K562 (cell line): Measurements from ENCODE around the gene LPAR6. TPM values are rescaled to one million over a fixed set of nuclear protein-coding genes. Genes with fewer than 3 reads are reported as not detected.

Experiments used
- ATAC-seq: fragments of 200-7000 bp; cut with Tn5 transposase; 3 replicates; pipeline ENCODE4 v1.9.1; 2020; ENCODE audit warnings: moderate library complexity
- BruUV-seq: library from RNA; stranded (reverse); fragments of 400-500 nt; replicated peaks from 2 replicates; lab custom pipeline; 2021; lab: Mats Ljungman, UMichigan
- CTCF ChIA-PET: fragments of 300-600 bp; formaldehyde crosslinking; extraction: SDS; loops from one replicate; lab custom pipeline; 2021; ENCODE audit warnings: low intra/inter-chr PET ratio; lab: Yijun Ruan, JAX
- POLR2A ChIA-PET: fragments of 300-600, 350-650 bp; sonication (Branson Sonifier 250); formaldehyde crosslinking; extraction: SDS; loops from one replicate; lab custom pipeline; 2021; ENCODE audit warnings: antibody characterized with exemption, inconsistent platforms; lab: Yijun Ruan, JAX
- DNase-seq, 4 experiments: peaks; one replicate each; pipeline versions ENCODE4 v3.0.0 to v3.0.0-alpha.2; 2011 to 2018; ENCODE audit warnings: low spot score in 3 of 4, mixed read lengths in 3 of 4; ENCODE audit errors: extremely low read depth in 1 of 4
- FAIRE-seq: peaks from 2 replicates; lab custom pipeline; 2011; peaks lifted over from hg19 to GRCh38; lab: Jason Lieb, UNC
- H2AFZ ChIP-seq: 2 replicates; pipeline ENCODE4 v1.6.0; 2011; ENCODE audit warnings: low read depth, low read length, control low read depth, inconsistent platforms
- H3K27ac ChIP-seq: fragments of 200-600 bp; 3 replicates; pipeline ENCODE4 v1.8.0; 2011; ENCODE audit warnings: low read depth, mild to moderate bottlenecking, control low read depth, inconsistent platforms, low read length, moderate library complexity, mixed read lengths; ENCODE audit errors: extremely low read depth
- H3K27me3 ChIP-seq, 2 experiments: fragments of 300-600 bp in 1 of 2; 2 replicates in 1 of 2; 3 replicates in 1 of 2; pipeline versions ENCODE4 v1.6.0 to v1.8.0; 2011; ENCODE audit warnings: inconsistent platforms in 2 of 2, low read length in 2 of 2, mild to moderate bottlenecking in 1 of 2, mixed read lengths in 1 of 2, moderate library complexity in 1 of 2; ENCODE audit not compliant: control insufficient read depth in 2 of 2, insufficient read depth in 2 of 2
- H3K36me3 ChIP-seq: fragments of 300-600 bp; 3 replicates; pipeline ENCODE4 v1.8.0; 2011; ENCODE audit warnings: mild to moderate bottlenecking, low read length, inconsistent platforms; ENCODE audit not compliant: control insufficient read depth, insufficient read depth
- H3K4me1 ChIP-seq, 2 experiments: fragments of 200-600 bp in 1 of 2; replicated peaks in 1 of 2; 2 replicates in 1 of 2; 3 replicates in 1 of 2; pipeline versions ENCODE4 v1.5.1 to v1.8.0; 2011; ENCODE audit warnings: inconsistent platforms in 2 of 2, low read length in 2 of 2, mild to moderate bottlenecking in 1 of 2, mixed read lengths in 1 of 2, moderate library complexity in 1 of 2; ENCODE audit not compliant: control insufficient read depth in 2 of 2, insufficient read depth in 2 of 2
- H3K4me2 ChIP-seq: 2 replicates; pipeline ENCODE4 v1.6.1; 2011; ENCODE audit warnings: low read length, control low read depth, inconsistent platforms, mixed read lengths; ENCODE audit not compliant: insufficient read depth
- H3K4me3 ChIP-seq: fragments of 200-600 bp; sonication (generic), shearing (Covaris generic); 2 replicates; pipeline ENCODE4 v1.5.1; 2016; ENCODE audit warnings: control low read depth, inconsistent platforms
- H3K79me2 ChIP-seq: fragments of 200-600 bp; 3 replicates; pipeline ENCODE4 v1.8.0; 2011; ENCODE audit warnings: low read length, inconsistent platforms; ENCODE audit not compliant: control insufficient read depth, insufficient read depth
- H3K9ac ChIP-seq, 2 experiments: 2 replicates each; pipeline versions ENCODE4 v1.6.0 to v1.6.1; 2011; ENCODE audit warnings: low read depth in 2 of 2, low read length in 2 of 2, control low read depth in 1 of 2, inconsistent platforms in 1 of 2, mild to moderate bottlenecking in 1 of 2, mixed read lengths in 1 of 2; ENCODE audit not compliant: insufficient read depth in 1 of 2
- H3K9me1 ChIP-seq: one replicate; pipeline ENCODE4 v1.6.0; 2011; ENCODE audit warnings: inconsistent platforms, mild to moderate bottlenecking, low read length, moderate library complexity; ENCODE audit not compliant: control insufficient read depth, insufficient read depth
- H3K9me3 ChIP-seq: replicated peaks from 2 replicates; pipeline ENCODE4 v1.5.1; 2011; ENCODE audit warnings: low read depth, low read length, inconsistent platforms; ENCODE audit not compliant: control insufficient read depth, insufficient read depth
- H4K20me1 ChIP-seq: replicated peaks from 2 replicates; pipeline ENCODE4 v1.6.1; 2011; ENCODE audit warnings: low read length, inconsistent platforms, mixed read lengths; ENCODE audit not compliant: control insufficient read depth, insufficient read depth
- BCOR ChIP-seq: fragments of 450-650 bp; IDR thresholded peaks from 2 replicates; pipeline ENCODE4 v1.6.1; 2016
- CBFB ChIP-seq: sonication (generic); formaldehyde crosslinking; IDR thresholded peaks from 2 replicates; pipeline ENCODE4 v1.4.0; 2020; ENCODE audit warnings: mild to moderate bottlenecking, missing genetic modification reagents
- CHD1 ChIP-seq: fragments of 200-600 bp; sonication (generic); IDR thresholded peaks from one replicate; pipeline ENCODE4 v1.6.1; 2012; ENCODE audit warnings: mild to moderate bottlenecking, moderate library complexity, low read length, inconsistent platforms
- ESRRB ChIP-seq: fragments of 250-450 bp; sonication (Bioruptor Pico); IDR thresholded peaks from 2 replicates; pipeline ENCODE4 v1.5.0; 2020; ENCODE audit warnings: mild to moderate bottlenecking, moderate library complexity, borderline replicate concordance
- EZH2 ChIP-seq: IDR thresholded peaks from 2 replicates; pipeline ENCODE4 v1.6.1; 2012; ENCODE audit warnings: low read depth, mild to moderate bottlenecking, inconsistent platforms, low read length, borderline replicate concordance
- HINFP ChIP-seq: fragments of 450-650 bp; conservative IDR thresholded peaks from 2 replicates; pipeline ENCODE4 v1.6.1; 2016; ENCODE audit warnings: missing genetic modification characterization, low read depth, mild to moderate bottlenecking, control low read depth, missing compliant biosample characterization
- HSF4 ChIP-seq: fragments of 250-450 bp; sonication (Bioruptor Pico); IDR thresholded peaks from 2 replicates; pipeline ENCODE4 v2.1.2; 2022; ENCODE audit warnings: mild to moderate bottlenecking, moderate library complexity, borderline replicate concordance
- KLF10 ChIP-seq: fragments of 250-450 bp; sonication (Bioruptor Pico); IDR thresholded peaks from 2 replicates; pipeline ENCODE4 v1.6.1; 2021; ENCODE audit warnings: matching md5 sums
- MED1 ChIP-seq: sonication (generic); formaldehyde crosslinking; IDR thresholded peaks from 2 replicates; pipeline ENCODE4 v1.8.1; 2023; ENCODE audit warnings: missing genetic modification reagents, borderline replicate concordance
- NELFE ChIP-seq: IDR thresholded peaks from 2 replicates; pipeline ENCODE4 v1.6.1; 2011; ENCODE audit warnings: mild to moderate bottlenecking; ENCODE audit not compliant: insufficient read depth, insufficient read length
- PML ChIP-seq: IDR thresholded peaks from 2 replicates; pipeline ENCODE4 v1.6.1; 2012; ENCODE audit warnings: low read length, inconsistent platforms
- PTRF ChIP-seq: fragments of 450-650 bp; IDR thresholded peaks from 2 replicates; pipeline ENCODE4 v1.6.1; 2016; ENCODE audit warnings: mild to moderate bottlenecking, missing genetic modification characterization, missing compliant biosample characterization
- PYGO2 ChIP-seq: fragments of 450-650 bp; IDR thresholded peaks from 2 replicates; pipeline ENCODE4 v1.6.1; 2016; ENCODE audit warnings: mild to moderate bottlenecking, missing genetic modification characterization, moderate library complexity, missing compliant biosample characterization
- SMAD3 ChIP-seq: fragments of 450-650 bp; formaldehyde crosslinking; conservative IDR thresholded peaks from 2 replicates; pipeline ENCODE4 v1.4.0; 2020; ENCODE audit warnings: mild to moderate bottlenecking
- STAG1 ChIP-seq: sonication (generic); formaldehyde crosslinking; IDR thresholded peaks from 2 replicates; pipeline ENCODE4 v1.5.0; 2020; ENCODE audit warnings: missing genetic modification reagents, borderline replicate concordance
- TEAD1 ChIP-seq, 2 experiments: fragments of 450-650 bp in 1 of 2; sonication (generic) in 1 of 2; formaldehyde crosslinking; IDR thresholded peaks; 2 replicates each; pipeline versions ENCODE4 v1.4.0 to v1.8.0; 2020 to 2022; ENCODE audit warnings: mild to moderate bottlenecking in 2 of 2, missing genetic modification reagents in 1 of 2
- XRCC5 ChIP-seq: fragments of 200-400 bp; formaldehyde crosslinking; IDR thresholded peaks from 2 replicates; pipeline ENCODE4 v1.6.1; 2017; ENCODE audit warnings: low read depth, mild to moderate bottlenecking, low read length
- ZNF583 ChIP-seq: fragments of 250-450 bp; sonication (Bioruptor Pico); IDR thresholded peaks from 2 replicates; pipeline ENCODE4 v1.4.0; 2020
- ZNF586 ChIP-seq: fragments of 450-650 bp; formaldehyde crosslinking; conservative IDR thresholded peaks from 2 replicates; pipeline ENCODE4 v1.4.0; 2020; ENCODE audit warnings: mild to moderate bottlenecking, moderate library complexity
- WGBS: fragments of 100-300 bp; shearing (Covaris generic); methylation state at CpG from one replicate; pipeline ENCODE4 v1.1.6; 2016; ENCODE audit warnings: low coverage, mixed read lengths; ENCODE audit not compliant: insufficient coverage; ENCODE audit errors: missing lambda C conversion rate; 5-methylcytosine and 5-hydroxymethylcytosine counted together
- in situ Hi-C: fragments of 300-500 bp; cut with MboI; formaldehyde crosslinking; loops from 4 replicates; pipeline ENCODE4 v1.15.0; 2018; ENCODE audit warnings: inconsistent platforms, mixed read lengths
- intact Hi-C: fragments of 100-400 bp; cut with micrococcal nuclease; formaldehyde crosslinking; loops from 2 replicates; pipeline ENCODE4 v1.14.2; 2022
- polyA plus RNA-seq, 8 experiments: library from polyadenylated mRNA; depleted of rRNA in 4 of 8; stranded (reverse) in 5 of 8; unstranded in 3 of 8; fragments of >200 nt; fragmentation: Nextera tagmentation in 2 of 8; fragmentation: Illumina TruSeq in 1 of 8; extraction: Ambion mirVana in 2 of 8; extraction: Trizol in 1 of 8; gene quantifications; 2 replicates each; pipeline versions ENCODE4 v1.2.1 to v1.2.3, GENCODE V29; 2011 to 2014; ENCODE audit warnings: inconsistent platforms in 1 of 8, missing spikeins in 1 of 8
- total RNA-seq, 7 experiments: library from RNA; depleted of rRNA in 6 of 7; stranded (reverse); fragments of >200 nt in 6 of 7; fragmentation: Illumina TruSeq in 2 of 7; extraction: Trizol in 2 of 7; gene quantifications; 2 replicates each; pipeline versions ENCODE4 v1.2.1 to v1.2.3, GENCODE V29; 2011 to 2021; ENCODE audit warnings: low replicate concordance in 1 of 7
- TF ChIP-seq, protein P1 (sequence below), 2 experiments: IDR thresholded peaks; 2 replicates each; pipeline ENCODE4 v1.6.1; 2011; ENCODE audit warnings: borderline replicate concordance in 1 of 2, control low read depth in 1 of 2, low read depth in 1 of 2, low read length in 1 of 2, mild to moderate bottlenecking in 1 of 2, mixed read lengths in 1 of 2, moderate library complexity in 1 of 2; ENCODE audit not compliant: insufficient read depth in 1 of 2, insufficient read length in 1 of 2, poor library complexity in 1 of 2, severe bottlenecking in 1 of 2; ENCODE audit errors: extremely low read depth in 1 of 2

LPAR6 gene
- total and polyA plus RNA-seq, 9 of the 15 experiments (the other 6 are each of a cell fraction or from before 2014, with no cell fraction given): 0.04 to 0.14 (median 0.10) TPM; not detected in 5

DNA sequence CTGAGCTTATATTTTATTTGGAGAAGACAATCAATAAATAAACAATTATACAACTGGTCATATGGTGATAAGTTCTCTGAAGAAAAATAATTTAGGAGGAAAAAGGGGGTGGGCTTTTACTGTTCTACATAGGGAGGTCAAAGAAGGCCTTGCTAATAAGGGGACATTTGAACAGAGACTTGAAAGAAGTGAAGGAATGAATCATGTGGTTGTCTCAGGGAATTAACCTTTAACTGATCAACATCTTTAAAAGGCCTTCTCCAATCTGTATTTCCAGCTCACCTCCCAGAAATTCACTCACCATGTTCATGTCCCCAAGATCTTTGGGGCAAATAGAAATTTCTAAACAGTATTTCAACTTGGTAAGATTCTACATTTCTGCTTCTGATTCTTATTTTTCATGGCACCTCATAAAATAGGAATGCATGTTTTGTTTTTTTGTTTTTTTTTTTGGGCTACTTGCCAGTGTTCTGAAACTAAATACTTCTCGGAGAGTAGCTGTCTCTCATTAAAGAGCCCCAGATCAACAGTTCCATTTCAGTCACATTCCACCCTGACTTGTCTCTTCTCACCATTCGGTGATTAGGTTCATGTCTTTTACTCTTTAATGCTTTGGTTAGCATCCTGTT, 19.2 kb upstream of the LPAR6 start:
- intact Hi-C loops (no loop called here), in situ Hi-C loops (no loop called here)
- CTCF ChIA-PET: no interaction called here
- no TSS peak for BruUV-seq
- 84% methylated on average over 2 of the region's 2 CpGs for WGBS
- no peaks in the 10 kb centered on the region for H3K27me3 ChIP-seq
- ATAC-seq: no peak
- no peaks in the 10 kb centered on the region for H3K9me1 ChIP-seq
- no peaks in the 10 kb centered on the region for H3K9me3 ChIP-seq
- H3K4me2 ChIP-seq: no peak overlapping the region
- POLR2A ChIA-PET: interaction anchor here (0.9 kb wide), 1 partner anchor 19 kb away, joined by 3 read pairs; no protein-coding TSS in a partner anchor
- H4K20me1 ChIP-seq: no peaks in the 10 kb centered on the region
- no peak for FAIRE-seq
- TF ChIP-seq CHD1: no peak
- no peak for TF ChIP-seq PML
- no peak for TF ChIP-seq PYGO2
- TF ChIP-seq MED1: no peak
- TF ChIP-seq BCOR: no peak
- TF ChIP-seq STAG1 (CRISPR knock-in tag): no peak
- no peak for TF ChIP-seq ZNF583 (CRISPR knock-in tag)
- TF ChIP-seq SMAD3 (CRISPR knock-in tag): no peak
- TF ChIP-seq TEAD1 (CRISPR knock-in tag; IDR thresholded peaks at IDR 0.05): no peak
- no peak for TF ChIP-seq PTRF (tag)
- no peak for TF ChIP-seq HSF4
- no peak for TF ChIP-seq KLF10 (CRISPR knock-in tag)
- no peak for TF ChIP-seq EZH2
- TF ChIP-seq ESRRB (CRISPR knock-in tag): no peak
- TF ChIP-seq ZNF586: no peak
- TF ChIP-seq XRCC5: no peak
- no peak for TF ChIP-seq HINFP (tag)
- TF ChIP-seq NELFE: no peak
- TF ChIP-seq, protein P1, sequence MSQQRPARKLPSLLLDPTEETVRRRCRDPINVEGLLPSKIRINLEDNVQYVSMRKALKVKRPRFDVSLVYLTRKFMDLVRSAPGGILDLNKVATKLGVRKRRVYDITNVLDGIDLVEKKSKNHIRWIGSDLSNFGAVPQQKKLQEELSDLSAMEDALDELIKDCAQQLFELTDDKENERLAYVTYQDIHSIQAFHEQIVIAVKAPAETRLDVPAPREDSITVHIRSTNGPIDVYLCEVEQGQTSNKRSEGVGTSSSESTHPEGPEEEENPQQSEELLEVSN (IDR thresholded peaks at IDR 0.05; ENCODE audit: borderline replicate concordance in 1 of 2, extremely low read depth in 1 of 2, insufficient read depth in 1 of 2, insufficient read length in 1 of 2, low read depth in 1 of 2, low read length in 1 of 2, poor library complexity in 1 of 2, severe bottlenecking in 1 of 2): no peak
- TF ChIP-seq CBFB (CRISPR knock-in tag): no peak
- no peak overlapping the region for H2AFZ ChIP-seq
- no peaks in the 10 kb centered on the region for H3K36me3 ChIP-seq
- no peak for DNase-seq
- no peak overlapping the region for H3K9ac ChIP-seq
- no peak overlapping the region for H3K27ac ChIP-seq
- no peaks in the 10 kb centered on the region for H3K4me1 ChIP-seq
- no peaks in the 10 kb centered on the region for H3K79me2 ChIP-seq
- no peak overlapping the region for H3K4me3 ChIP-seq
